HG03442 (cell line): ENCODE data around the gene VN1R2.
"Not testable (repeated sequence)": the region's sequence is repeated elsewhere in the genome, so short reads cannot be mapped to it uniquely, and the experiment has no call there.

ENCODE experiments used
- ATAC-seq: cut with Tn5 transposase; IDR thresholded peaks from one replicate; pipeline ENCODE4 v1.9.1; 2021; ENCODE audit warnings: mild to moderate bottlenecking, moderate library complexity; ENCODE audit not compliant: unreplicated experiment

Gene VN1R2

GRCh38 chr19:53257715-53258342 lies at the start of gene VN1R2:
Gene VN1R2 (plus strand): TSS chr19:53258292. CDS start chr19:53258376, 84 bp downstream.
- ATAC-seq = not testable (repeated sequence)

DNA sequence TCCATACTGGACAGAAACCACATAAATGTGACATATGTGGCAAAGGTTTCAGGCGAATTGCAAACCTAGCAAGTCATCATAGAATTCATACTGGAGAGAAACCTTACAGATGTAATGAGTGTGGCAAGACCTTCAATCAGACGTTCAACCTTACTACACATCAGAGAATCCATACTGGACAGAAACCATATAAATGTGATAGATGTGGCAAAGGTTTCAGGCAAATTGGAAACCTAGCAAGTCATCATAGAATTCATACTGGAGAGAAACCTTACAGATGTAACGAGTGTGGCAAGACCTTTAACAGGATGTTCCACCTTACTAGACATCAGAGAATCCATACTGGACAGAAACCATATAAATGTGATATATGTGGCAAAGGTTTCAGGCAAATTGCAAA lies 46.5 kb upstream of the VN1R2 start:
- not testable (repeated sequence) for ATAC-seq

DNA sequence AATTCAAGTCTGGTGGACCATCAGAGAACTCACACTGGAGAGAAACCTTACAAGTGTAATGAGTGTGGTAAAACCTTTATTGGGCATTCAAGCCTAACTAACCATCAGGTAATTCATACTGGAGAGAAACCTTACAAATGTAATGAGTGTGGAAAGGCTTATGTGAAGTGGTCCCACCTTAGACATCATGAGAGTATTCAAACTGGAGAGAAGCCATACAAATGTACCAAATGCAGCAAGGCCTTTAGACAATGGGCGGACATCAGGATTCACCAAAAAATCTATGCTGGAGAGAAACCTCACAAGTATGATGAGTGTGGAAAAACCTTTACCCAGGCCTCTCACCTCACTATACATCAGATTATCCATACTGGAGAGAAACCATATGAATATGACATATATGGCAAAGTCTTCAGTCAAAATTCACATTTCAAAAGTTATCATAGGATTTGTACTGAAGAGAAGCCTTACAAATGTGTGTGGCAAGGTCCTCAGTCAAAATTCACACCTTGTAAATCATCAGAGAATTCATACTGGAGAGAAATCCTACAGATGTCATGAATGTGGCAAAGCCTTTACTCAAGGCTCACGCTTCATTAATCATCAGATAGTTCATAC lies 45.3 kb upstream of the VN1R2 start:
- no peak for ATAC-seq

DNA sequence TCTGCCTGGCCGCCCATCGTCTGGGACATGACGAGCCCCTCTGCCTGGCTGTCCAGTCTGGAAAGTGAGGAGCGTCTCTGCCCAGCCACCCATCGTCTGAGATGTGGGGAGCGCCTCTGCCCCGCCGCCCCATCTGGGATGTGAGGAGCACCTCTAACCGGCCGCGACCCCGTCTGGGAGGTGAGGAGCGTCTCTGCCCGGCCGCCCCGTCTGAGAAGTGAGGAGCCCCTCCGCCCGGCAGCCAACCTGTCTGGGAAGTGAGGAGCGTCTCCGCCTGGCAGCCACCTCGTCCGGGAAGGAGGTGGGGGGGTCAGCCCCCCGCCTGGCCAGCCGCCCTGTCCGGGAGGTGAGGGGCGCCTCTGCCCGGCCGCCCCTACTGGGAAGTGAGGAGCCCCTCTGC lies 35.4 kb upstream of the VN1R2 start:
- not testable (repeated sequence) for ATAC-seq

DNA sequence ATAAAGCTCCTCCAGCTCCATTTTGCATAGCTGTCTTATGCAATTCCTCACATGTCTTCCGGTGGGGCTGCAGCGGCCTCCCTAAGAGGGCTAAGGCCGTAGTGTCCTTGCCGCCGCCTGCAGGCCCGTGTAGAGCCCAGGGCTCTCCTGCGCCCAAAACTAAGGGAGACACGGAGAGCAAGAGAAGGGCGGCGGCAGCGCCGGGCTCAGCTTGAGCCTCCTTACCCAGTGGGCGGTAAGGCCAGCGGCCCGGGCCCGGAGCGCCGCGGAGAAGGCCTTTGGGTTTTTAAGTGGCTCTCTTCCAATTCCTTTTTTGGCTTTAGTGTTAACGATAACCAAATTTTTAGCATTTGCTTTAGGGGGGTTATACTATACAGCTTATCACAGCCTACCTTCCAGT lies 33.5 kb upstream of the VN1R2 start:
- ATAC-seq = no peak

GRCh38 chr19:53237114-53237777 lies 20.8 kb upstream of the VN1R2 start:
- no peak for ATAC-seq

DNA sequence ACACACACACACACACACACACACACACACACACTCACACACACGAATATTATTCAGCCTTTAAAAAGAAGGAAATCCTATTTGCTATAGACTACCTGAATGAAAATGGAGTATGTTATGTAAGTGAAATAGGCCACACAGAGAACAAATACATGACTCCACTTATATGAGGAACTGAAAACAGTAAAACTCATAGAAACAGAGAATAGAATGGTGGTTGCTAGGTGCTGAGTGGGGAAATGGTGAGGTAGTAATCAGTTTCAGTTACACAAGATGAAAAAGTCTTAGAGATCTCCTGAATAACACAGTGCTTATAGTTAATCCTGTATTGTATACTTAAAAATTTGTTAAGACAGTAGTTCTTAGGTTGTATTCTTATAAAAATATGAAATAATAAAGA lies 11.6 kb upstream of the VN1R2 start:
- ATAC-seq = no peak

DNA sequence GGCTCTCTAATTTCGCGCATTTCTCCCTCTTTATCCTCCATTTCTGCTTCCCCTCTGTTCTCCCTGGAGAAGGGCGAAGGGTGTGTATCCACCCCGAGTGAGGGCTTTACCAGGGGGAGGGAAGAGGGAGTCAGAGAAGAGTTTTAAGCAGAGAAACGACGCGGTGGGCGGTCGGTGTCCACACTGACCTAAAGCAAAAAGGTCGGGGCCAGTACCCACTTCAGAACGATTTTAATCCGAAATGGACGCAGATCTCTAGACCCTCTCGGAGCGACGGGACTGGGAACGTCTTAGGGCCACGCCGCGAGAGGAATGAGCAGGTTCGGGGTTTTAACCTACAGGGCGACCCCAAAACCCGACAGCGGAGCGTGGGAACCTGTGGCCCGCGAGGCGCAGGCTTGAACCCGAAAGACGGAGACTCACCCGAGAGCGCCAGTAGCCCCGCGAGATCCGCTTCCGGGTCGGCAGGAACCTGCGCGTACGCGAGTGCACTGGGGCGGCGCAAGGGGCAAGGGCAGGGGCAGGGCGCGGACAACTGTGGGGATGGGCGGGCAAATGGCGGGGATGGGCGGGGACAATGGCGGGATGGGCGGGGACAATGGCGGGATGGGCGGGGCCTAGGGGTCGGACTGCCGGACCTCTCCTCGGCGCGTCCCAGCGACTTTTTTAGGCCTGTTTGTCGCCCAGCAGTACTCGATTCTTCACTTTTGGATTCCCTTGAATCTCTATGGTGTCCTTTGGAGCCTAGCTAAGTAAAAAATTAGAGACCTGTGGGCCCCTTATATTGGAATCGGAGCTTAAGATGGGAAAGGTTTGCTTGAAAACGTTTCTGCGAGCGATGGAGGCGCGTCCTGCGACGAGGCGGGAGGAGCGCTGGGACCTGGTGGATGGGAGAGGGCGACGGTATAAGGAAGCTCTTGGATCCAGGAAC lies 3.4 kb upstream of the VN1R2 start, which contains the start of gene ZNF677:
ZNF677 (minus strand) TSS at position 463 of the 931 bp plus-strand sequence. CDS start 3,323 bp downstream, outside the sequence.
- no peak for ATAC-seq

GRCh38 chr19:53267623-53268022 lies 9.5 kb downstream of the VN1R2 start, which contains the start of gene VN1R4:
Gene VN1R4 (minus strand): TSS chr19:53267723. CDS start chr19:53267665, 58 bp downstream.
- ATAC-seq = not testable (repeated sequence)

DNA sequence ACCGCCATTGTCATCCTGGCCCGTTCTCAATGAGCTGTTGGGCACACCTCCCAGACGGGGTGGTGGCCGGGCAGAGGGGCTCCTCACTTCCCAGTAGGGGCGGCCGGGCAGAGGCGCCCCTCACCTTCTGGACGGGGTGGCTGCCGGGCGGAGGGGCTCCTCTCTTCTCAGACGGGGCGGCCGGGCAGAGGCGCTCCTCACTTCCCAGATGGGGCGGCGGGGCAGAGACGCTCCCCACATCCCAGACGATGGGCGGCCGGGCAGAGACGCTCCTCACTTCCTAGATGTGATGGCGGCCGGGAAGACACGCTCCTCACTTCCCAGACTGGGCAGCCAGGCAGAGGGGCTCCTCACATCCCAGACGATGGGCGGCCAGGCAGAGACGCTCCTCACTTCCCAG lies 11.8 kb downstream of the VN1R2 start:
- ATAC-seq = not testable (repeated sequence)

- no peak for ATAC-seq
Measured at GRCh38 chr19:53272044-53272443, 14.0 kb downstream of the VN1R2 start.

GRCh38 chr19:53275480-53275879 lies 17.4 kb downstream of the VN1R2 start:
- ATAC-seq = no peak

GRCh38 chr19:53281947-53282346 lies 23.9 kb downstream of the VN1R2 start:
- ATAC-seq = not testable (repeated sequence)

DNA sequence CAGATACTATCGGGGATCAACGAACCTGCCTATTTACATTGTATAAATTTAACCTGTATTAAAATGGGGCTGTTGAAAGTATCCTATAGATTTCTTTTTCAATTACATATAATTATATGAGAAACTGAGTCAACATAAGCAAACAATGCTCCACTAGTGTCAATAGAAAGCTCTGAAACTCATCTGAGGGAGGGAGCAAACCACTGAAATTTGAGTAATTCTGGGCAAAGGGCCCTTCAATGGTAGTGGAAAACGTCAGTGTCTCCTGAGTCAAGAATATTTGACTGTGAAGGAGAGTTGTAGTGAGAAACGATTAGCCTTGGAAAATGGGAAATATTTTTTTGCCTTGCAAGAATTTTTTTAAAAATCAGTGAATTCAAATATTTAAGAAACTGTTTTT lies 27.0 kb downstream of the VN1R2 start:
- ATAC-seq = no peak

- no peak for ATAC-seq
Measured at GRCh38 chr19:53290758-53291549, 32.9 kb downstream of the VN1R2 start.

GRCh38 chr19:53294786-53295441 lies 36.8 kb downstream of the VN1R2 start:
- no peak for ATAC-seq

- not testable (repeated sequence) for ATAC-seq
Measured at GRCh38 chr19:53301341-53301740, 43.2 kb downstream of the VN1R2 start.

GRCh38 chr19:53308339-53308811 lies 50.3 kb downstream of the VN1R2 start:
- ATAC-seq = no peak
